Esophagus muscularis mucosa (tissue), 4 donors: ENCODE measurements around the gene ZSCAN25. TPM values are rescaled to one million over a fixed set of nuclear protein-coding genes. Genes with fewer than 3 reads are reported as not detected.
"Not testable (repeated sequence)": the region's sequence is repeated elsewhere in the genome, so short reads cannot be mapped to it uniquely, and the experiment has no call there.

Experiments used
- DNase-seq: peaks from one replicate; pipeline ENCODE4 v3.0.0-alpha.2; 2017; ENCODE audit errors: extremely low spot score
- H3K27ac ChIP-seq, 4 donors: fragments of 200-600 bp; sonication (generic); replicated peaks in 1 of 4; 1 replicate in 3 of 4; 2 replicates in 1 of 4; pipeline ENCODE4 v1.5.1; 2016 to 2019; ENCODE audit warnings: mild to moderate bottlenecking in 1 of 4
- H3K27me3 ChIP-seq, 4 donors: fragments of 200-600 bp; sonication (generic); one replicate each; pipeline versions ENCODE4 v1.5.1 to v1.6.0; 2016 to 2019
- H3K36me3 ChIP-seq, 4 donors: fragments of 200-600 bp; sonication (generic); one replicate each; pipeline ENCODE4 v1.5.1; 2016 to 2019
- H3K4me1 ChIP-seq, 4 donors: fragments of 200-600 bp; sonication (generic); one replicate each; pipeline ENCODE4 v1.5.1; 2016 to 2019
- H3K4me3 ChIP-seq, 4 donors: fragments of 200-600 bp; sonication (generic); 1 replicate in 2 of 4; 2 replicates in 2 of 4; pipeline ENCODE4 v1.5.1; 2016 to 2019; ENCODE audit warnings: mild to moderate bottlenecking in 4 of 4, moderate library complexity in 1 of 4
- H3K9me3 ChIP-seq, 4 donors: fragments of 200-600 bp; sonication (generic); 1 replicate in 3 of 4; 2 replicates in 1 of 4; pipeline ENCODE4 v1.5.1; 2016 to 2019
- EP300 ChIP-seq: sonication (generic); formaldehyde crosslinking; IDR thresholded peaks from one replicate; pipeline ENCODE4 v1.6.1; 2017; ENCODE audit warnings: antibody characterized with exemption
- POLR2A ChIP-seq: fragments of 450-650 bp; IDR thresholded peaks from one replicate; pipeline ENCODE4 v1.6.1; 2017; ENCODE audit warnings: antibody characterized with exemption, moderate library complexity, mild to moderate bottlenecking, low read depth
- POLR2AphosphoS5 ChIP-seq, 2 donors: sonication (generic); formaldehyde crosslinking; IDR thresholded peaks; one replicate each; pipeline ENCODE4 v1.6.1; 2017; ENCODE audit warnings: antibody characterized with exemption in 2 of 2
- WGBS: methylation state at CpG from one replicate; pipeline ENCODE4 v1.1.5; 2018; 5-methylcytosine and 5-hydroxymethylcytosine counted together
- intact Hi-C: fragments of 100-400 bp; cut with DNase I; formaldehyde crosslinking; loops from one replicate; pipeline ENCODE4 v1.15.1; 2023
- total RNA-seq, 4 donors: library from RNA; depleted of rRNA; stranded (reverse); fragments of >200 nt; gene quantifications; one replicate each; pipeline versions ENCODE4 v1.1.0 to v1.2.1, GENCODE V29; 2016
- TF ChIP-seq, protein P1 (sequence below), 3 experiments: fragments of 200-600 bp in 2 of 3; fragments of 450-650 bp in 1 of 3; sonication (generic) in 2 of 3; IDR thresholded peaks; one replicate each; pipeline ENCODE4 v1.5.1; 2017 to 2019; ENCODE audit warnings: antibody characterized with exemption in 3 of 3, mild to moderate bottlenecking in 2 of 3, moderate library complexity in 1 of 3

ZSCAN25 gene
- total RNA-seq, 4 donors from 2014 or later: 12.1 to 17.1 (median 14.2) TPM

DNA sequence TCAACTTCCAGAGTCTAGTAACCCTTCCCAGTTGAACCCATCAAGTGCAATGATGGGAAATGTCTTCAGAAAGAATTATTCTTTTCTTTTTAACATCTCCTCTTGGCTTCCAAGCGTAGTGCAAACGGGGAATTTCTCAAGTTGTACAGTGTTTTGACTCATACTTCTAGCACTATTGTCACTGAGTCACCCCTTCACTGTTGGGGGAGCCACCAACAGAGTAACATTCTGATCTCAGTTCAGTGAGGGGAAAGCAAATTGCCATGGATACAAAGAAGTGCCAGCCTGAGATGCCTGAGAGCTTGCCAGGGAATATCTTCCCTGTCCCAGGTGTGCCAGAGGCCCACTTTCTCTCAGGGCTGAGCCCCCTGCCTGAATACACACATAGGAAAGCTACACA is 32.1 kb downstream of the ZSCAN25 start:
- Histone ChIP-seq H3K27ac (no peak overlapping the region), H3K27me3 (no peaks in the 10 kb centered on the region), H3K36me3 (peaks cover 5 to 32% (median 13%) of the 10 kb centered on the region in 4 donors), H3K4me3 (no peak overlapping the region), H3K4me1 (no peaks in the 10 kb centered on the region), H3K9me3 (no peaks in the 10 kb centered on the region)
- intact Hi-C loops: no loop called here
- DNase-seq: no peak
- 88% methylated on average over 2 of the region's 2 CpGs for WGBS
- TF ChIP-seq, protein P1, sequence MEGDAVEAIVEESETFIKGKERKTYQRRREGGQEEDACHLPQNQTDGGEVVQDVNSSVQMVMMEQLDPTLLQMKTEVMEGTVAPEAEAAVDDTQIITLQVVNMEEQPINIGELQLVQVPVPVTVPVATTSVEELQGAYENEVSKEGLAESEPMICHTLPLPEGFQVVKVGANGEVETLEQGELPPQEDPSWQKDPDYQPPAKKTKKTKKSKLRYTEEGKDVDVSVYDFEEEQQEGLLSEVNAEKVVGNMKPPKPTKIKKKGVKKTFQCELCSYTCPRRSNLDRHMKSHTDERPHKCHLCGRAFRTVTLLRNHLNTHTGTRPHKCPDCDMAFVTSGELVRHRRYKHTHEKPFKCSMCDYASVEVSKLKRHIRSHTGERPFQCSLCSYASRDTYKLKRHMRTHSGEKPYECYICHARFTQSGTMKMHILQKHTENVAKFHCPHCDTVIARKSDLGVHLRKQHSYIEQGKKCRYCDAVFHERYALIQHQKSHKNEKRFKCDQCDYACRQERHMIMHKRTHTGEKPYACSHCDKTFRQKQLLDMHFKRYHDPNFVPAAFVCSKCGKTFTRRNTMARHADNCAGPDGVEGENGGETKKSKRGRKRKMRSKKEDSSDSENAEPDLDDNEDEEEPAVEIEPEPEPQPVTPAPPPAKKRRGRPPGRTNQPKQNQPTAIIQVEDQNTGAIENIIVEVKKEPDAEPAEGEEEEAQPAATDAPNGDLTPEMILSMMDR (IDR thresholded peaks at IDR 0.05): no peak
- TF ChIP-seq POLR2A (no peak), POLR2AphosphoS5 (IDR thresholded peaks at IDR 0.05) (no peak), EP300 (no peak)

DNA sequence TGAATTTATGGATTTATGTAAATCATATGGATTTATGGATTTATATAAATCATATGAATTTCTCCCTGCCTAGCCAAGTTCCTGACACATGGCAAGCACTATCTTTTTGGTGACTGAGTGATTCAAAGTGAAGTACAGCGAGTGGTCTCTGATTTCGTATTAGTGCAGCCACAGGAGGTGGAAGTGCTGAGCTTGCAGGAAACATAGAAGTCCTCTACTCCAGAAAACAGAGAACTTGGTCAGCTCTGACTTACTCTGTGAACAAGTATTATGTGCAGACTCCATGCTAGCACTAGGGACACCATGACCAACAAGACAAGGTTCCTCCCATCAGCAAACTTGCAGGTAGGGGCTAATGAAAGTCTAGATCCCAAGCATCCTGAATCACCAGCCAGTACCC is 34.5 kb downstream of the ZSCAN25 start:
- peaks cover 0 to 10% (median 4%) of the 10 kb centered on the region in 4 donors for H3K36me3 ChIP-seq

DNA sequence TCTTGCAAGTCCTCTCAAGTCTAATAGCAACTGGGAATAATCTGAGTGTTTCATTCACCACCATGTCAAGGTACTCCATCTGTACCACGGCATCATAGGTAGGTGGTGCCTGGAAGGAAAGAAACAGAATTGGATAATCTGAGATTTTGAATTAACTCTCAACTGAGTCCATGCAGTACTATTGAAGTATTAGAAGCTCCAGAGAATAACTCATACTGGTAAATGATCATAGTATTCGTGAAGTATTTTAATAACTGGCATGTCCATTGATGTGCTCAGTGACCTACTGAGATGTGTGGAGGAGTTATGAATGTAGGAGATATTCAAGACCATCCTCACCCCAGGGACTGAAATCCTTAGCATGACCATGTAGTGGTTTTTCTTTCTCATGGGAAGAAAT is 35.9 kb downstream of the ZSCAN25 start:
- H3K36me3 ChIP-seq: peaks cover 0 to 10% (median 4%) of the 10 kb centered on the region in 4 donors
- H3K4me3 ChIP-seq: no peak overlapping the region
- H3K27ac ChIP-seq: no peak overlapping the region
- H3K9me3 ChIP-seq: no peaks in the 10 kb centered on the region
- whole genome bisulfite sequencing: 100% methylated on average over 2 of the region's 2 CpGs
- TF ChIP-seq POLR2A (no peak), POLR2AphosphoS5 (IDR thresholded peaks at IDR 0.05) (no peak), EP300 (no peak)
- TF ChIP-seq, protein P1 (IDR thresholded peaks at IDR 0.05): no peak
- no peaks in the 10 kb centered on the region for H3K4me1 ChIP-seq
- H3K27me3 ChIP-seq: no peaks in the 10 kb centered on the region
- intact Hi-C loops: no loop called here
- no peak for DNase-seq

More for the DNA sequence above, 34.5 kb downstream of the ZSCAN25 start:
- Histone ChIP-seq H3K4me1 (no peaks in the 10 kb centered on the region), H3K4me3 (no peak overlapping the region), H3K9me3 (no peaks in the 10 kb centered on the region), H3K27ac (no peak overlapping the region), H3K27me3 (no peaks in the 10 kb centered on the region)
- peak; percentile 5 for DNase-seq
- 88% methylated on average over 2 of the region's 2 CpGs for WGBS
- no peak for TF ChIP-seq POLR2AphosphoS5 (IDR thresholded peaks at IDR 0.05)
- TF ChIP-seq EP300: no peak
- TF ChIP-seq, protein P1 (IDR thresholded peaks at IDR 0.05): no peak
- TF ChIP-seq POLR2A: no peak
- intact Hi-C loops: no loop called here

DNA sequence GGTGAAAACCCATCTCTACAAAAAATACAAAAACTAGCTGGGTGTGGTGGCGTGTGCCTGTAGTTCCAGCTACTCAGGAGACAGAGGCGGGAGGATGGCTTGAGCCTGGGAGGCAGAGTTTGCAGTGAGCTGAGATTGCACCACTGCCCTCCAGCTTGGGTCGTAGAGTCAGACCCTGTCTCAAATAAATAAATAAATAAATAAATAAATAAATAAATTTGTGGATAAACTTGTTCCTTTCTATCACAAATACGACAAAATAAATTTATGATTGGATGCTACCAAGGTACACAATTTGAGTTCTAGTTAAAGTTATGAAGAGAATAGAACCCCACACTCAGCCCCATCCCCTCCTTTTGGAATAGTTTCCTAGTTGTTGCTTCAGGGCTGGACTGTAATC is 36.5 kb downstream of the ZSCAN25 start:
- H3K27me3 ChIP-seq, intact Hi-C loops, H3K4me1 ChIP-seq, H3K27ac ChIP-seq, H3K9me3 ChIP-seq, H3K4me3 ChIP-seq: not testable (repeated sequence)
- WGBS: 94% methylated on average over 4 of the region's 4 CpGs
- DNase-seq: peak; percentile 19
- H3K36me3 ChIP-seq: peaks cover 0 to 10% (median 4%) of the 10 kb centered on the region in 4 donors

DNA sequence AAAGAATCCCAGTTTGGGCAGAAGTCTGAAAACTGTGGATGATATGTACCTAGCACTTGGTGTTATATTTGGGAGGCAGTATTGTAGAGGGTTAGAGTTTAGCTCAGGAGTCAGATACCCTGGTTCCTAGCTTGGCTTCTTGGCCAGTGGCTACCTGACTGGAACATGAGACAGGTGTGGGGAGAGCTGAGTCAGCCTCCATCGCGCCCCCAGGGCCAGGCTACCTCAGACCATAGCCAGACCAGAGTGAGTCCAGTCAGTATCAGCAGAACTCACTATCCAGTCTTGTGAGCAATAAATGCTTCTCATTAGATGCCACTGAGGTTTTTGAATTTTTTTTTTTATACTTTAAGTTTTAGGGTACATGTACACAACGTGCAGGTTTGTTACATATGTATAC is 37.0 kb downstream of the ZSCAN25 start:
- TF ChIP-seq, protein P1 (IDR thresholded peaks at IDR 0.05): no peak
- TF ChIP-seq EP300: no peak
- no peak for TF ChIP-seq POLR2AphosphoS5 (IDR thresholded peaks at IDR 0.05)
- TF ChIP-seq POLR2A: no peak
- WGBS: 98% methylated on average over 3 of the region's 3 CpGs
- H3K4me3 ChIP-seq: no peak overlapping the region
- DNase-seq: peak; percentile 34
- H3K27ac ChIP-seq: no peak overlapping the region
- no peaks in the 10 kb centered on the region for H3K9me3 ChIP-seq
- intact Hi-C loops: no loop called here
- no peaks in the 10 kb centered on the region for H3K4me1 ChIP-seq
- no peaks in the 10 kb centered on the region for H3K27me3 ChIP-seq
- H3K36me3 ChIP-seq: peaks cover 0 to 10% (median 3%) of the 10 kb centered on the region in 4 donors

DNA sequence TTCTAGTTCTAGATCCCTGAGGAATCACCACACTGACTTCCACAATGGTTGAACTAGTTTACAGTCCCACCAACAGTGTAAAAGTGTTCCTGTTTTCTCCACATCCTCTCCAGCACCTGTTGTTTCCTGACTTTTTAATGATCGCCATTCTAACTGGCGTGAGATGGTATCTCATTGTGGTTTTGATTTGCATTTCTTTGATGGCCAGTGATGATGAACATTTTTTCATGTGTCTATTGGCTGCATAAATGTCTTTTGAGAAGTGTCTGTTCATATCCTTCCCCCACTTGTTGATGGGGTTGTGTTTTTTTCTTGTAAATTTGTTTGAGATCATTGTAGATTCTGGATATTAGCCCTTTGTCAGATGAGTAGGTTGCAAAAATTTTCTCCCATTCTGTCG is 37.9 kb downstream of the ZSCAN25 start:
- WGBS: 96% methylated on average over 3 of the region's 3 CpGs
- H3K36me3 ChIP-seq: peaks cover 0 to 10% (median 2%) of the 10 kb centered on the region in 4 donors
- H3K27ac ChIP-seq, DNase-seq, H3K4me3 ChIP-seq, H3K9me3 ChIP-seq, H3K4me1 ChIP-seq, intact Hi-C loops, H3K27me3 ChIP-seq: not testable (repeated sequence)

DNA sequence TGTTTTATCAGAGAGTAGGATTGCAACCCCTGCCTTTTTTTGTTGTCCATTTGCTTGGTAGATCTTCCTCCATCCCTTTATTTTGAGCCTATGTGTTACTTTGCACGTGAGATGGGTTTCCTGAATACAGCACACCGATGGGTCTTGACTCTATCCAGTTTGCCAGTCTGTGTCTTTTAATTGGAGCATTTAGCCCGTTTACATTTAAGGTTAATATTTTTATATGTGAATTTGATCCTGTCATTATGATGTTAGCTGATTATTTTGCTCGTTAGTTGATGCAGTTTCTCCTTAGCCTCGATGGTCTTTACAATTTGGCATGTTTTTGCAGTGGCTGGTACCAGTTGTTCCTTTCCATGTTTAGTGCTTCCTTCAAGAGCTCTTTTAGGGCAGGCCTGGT is 41.1 kb downstream of the ZSCAN25 start:
- H3K9me3 ChIP-seq, H3K4me1 ChIP-seq, DNase-seq, intact Hi-C loops, H3K4me3 ChIP-seq, H3K27ac ChIP-seq, H3K27me3 ChIP-seq: not testable (repeated sequence)
- WGBS: 71% methylated on average over 5 of the region's 5 CpGs
- peaks cover 0 to 27% (median 8%) of the 10 kb centered on the region in 4 donors for H3K36me3 ChIP-seq
